GM13977 (cell line): ENCODE measurements around the gene PRDM16.

Source experiments
- DNase-seq: peaks from one replicate; pipeline ENCODE4 v3.0.0; 2012; ENCODE audit warnings: low spot score
- CTCF ChIP-seq: IDR thresholded peaks from 2 replicates; pipeline ENCODE4 v1.5.1; 2012; ENCODE audit warnings: mild to moderate bottlenecking, control low read depth; ENCODE audit not compliant: insufficient read depth; ENCODE audit errors: extremely low read depth, missing control alignments
- in situ Hi-C: fragments of 300-500 bp; cut with MboI; formaldehyde crosslinking; loops from one replicate; pipeline ENCODE4 v1.12.0; 2022; ENCODE audit warnings: low sequenced_read_pairs, low pct_unique_long_range_greater_than_20kb, mixed read lengths, inconsistent platforms; ENCODE audit not compliant: unreplicated experiment

Gene PRDM16

GRCh38 chr1:3141129-3141528, 72.1 kb downstream of the PRDM16 start:
- DNase-seq, result no peak
- in situ Hi-C loops, result no loop called here
- no peak for TF ChIP-seq CTCF

- in situ Hi-C loops, result no loop called here
- no peak for DNase-seq
- TF ChIP-seq CTCF, result no peak
Observed at GRCh38 chr1:3141836-3142235, 72.8 kb downstream of the PRDM16 start.

- in situ Hi-C loops, result no loop called here
- no peak for TF ChIP-seq CTCF
- DNase-seq, result no peak
Observed at GRCh38 chr1:3142236-3142635, 73.2 kb downstream of the PRDM16 start.

GRCh38 chr1:3142751-3143150, 73.7 kb downstream of the PRDM16 start:
- no peak for TF ChIP-seq CTCF
- in situ Hi-C loops, result no loop called here
- DNase-seq, result no peak

GRCh38 chr1:3145532-3146325, 76.7 kb downstream of the PRDM16 start:
- DNase-seq, result no peak
- TF ChIP-seq CTCF, result no peak
- in situ Hi-C loops, result no loop called here

GRCh38 chr1:3146458-3146857, 77.5 kb downstream of the PRDM16 start:
- no peak for TF ChIP-seq CTCF
- in situ Hi-C loops, result no loop called here
- DNase-seq, result no peak
